ENCODE data around the gene PCCA.

- TF ChIP-seq CTCF (IDR thresholded peaks at IDR 0.05), result no peak
- no peak for TF ChIP-seq POLR2A (IDR thresholded peaks at IDR 0.05)
Observed at GRCh38 chr13:100465558-100465957, 376.7 kb downstream of the PCCA start.
